Lower lobe of right lung (tissue), 2 donors: ENCODE measurements around the gene SMCHD1. TPM values are rescaled to one million over a fixed set of nuclear protein-coding genes. Genes with fewer than 3 reads are reported as not detected.

Source experiments
- ATAC-seq, 2 donors: fragments of 200-7000 bp; cut with Tn5 transposase; one replicate each; pipeline ENCODE4 v1.9.1; 2020 to 2022; ENCODE audit warnings: mild to moderate bottlenecking in 2 of 2, moderate library complexity in 2 of 2
- DNase-seq: peaks from one replicate; pipeline ENCODE4 v3.0.0-alpha.2; 2020
- H3K27ac ChIP-seq: fragments of 200-600 bp; one replicate; pipeline ENCODE4 v1.8.0; 2022
- H3K27me3 ChIP-seq: fragments of 200-600 bp; one replicate; pipeline ENCODE4 v1.8.0; 2022; ENCODE audit warnings: low read depth
- H3K36me3 ChIP-seq: fragments of 200-600 bp; one replicate; pipeline ENCODE4 v1.8.0; 2022; ENCODE audit warnings: mild to moderate bottlenecking
- H3K4me1 ChIP-seq: fragments of 200-600 bp; one replicate; pipeline ENCODE4 v1.8.0; 2022
- H3K4me3 ChIP-seq: fragments of 200-600 bp; one replicate; pipeline ENCODE4 v1.8.0; 2022; ENCODE audit warnings: mild to moderate bottlenecking
- H3K9me3 ChIP-seq: fragments of 200-600 bp; one replicate; pipeline ENCODE4 v1.8.0; 2022
- CTCF ChIP-seq: fragments of 200-600 bp; IDR thresholded peaks from one replicate; pipeline ENCODE4 v1.8.0; 2022; ENCODE audit warnings: antibody characterized with exemption, mild to moderate bottlenecking
- intact Hi-C: fragments of 100-400 bp; cut with DNase I; formaldehyde crosslinking; loops from one replicate; pipeline ENCODE4 v1.11.0; 2022
- total RNA-seq: library from RNA; stranded (reverse); fragmentation: NEBNext Ultra II Directional; extraction: Animal tissue kit (Norgen Biotek cat#: 25700); gene quantifications from one replicate; pipeline ENCODE4 v1.2.1, GENCODE V29; 2021
- donor health status: DM: no; HTN: yes; CAD: no; lungs with severe emphysema.

The SMCHD1 gene
- total RNA-seq, 1 donor from 2014 or later, result 55.9 TPM

GRCh38 chr18:2651981-2652380, 3.5 kb upstream of the SMCHD1 start:
- TF ChIP-seq CTCF, result no peak
- ATAC-seq, result no peak
- H3K27ac ChIP-seq, result no peak overlapping the region
- H3K9me3 ChIP-seq, result no peaks in the 10 kb centered on the region
- DNase-seq, result no peak
- H3K27me3 ChIP-seq, result no peaks in the 10 kb centered on the region
- no peaks in the 10 kb centered on the region for H3K36me3 ChIP-seq
- peaks cover 10% of the 10 kb centered on the region for H3K4me1 ChIP-seq
- H3K4me3 ChIP-seq, result no peak overlapping the region
- intact Hi-C loops, result no loop called here

- Histone ChIP-seq H3K27me3 (no peaks in the 10 kb centered on the region), H3K9me3 (no peaks in the 10 kb centered on the region), H3K4me3 (no peak overlapping the region), H3K4me1 (peaks cover 25% of the 10 kb centered on the region), H3K36me3 (no peaks in the 10 kb centered on the region), H3K27ac (no peak overlapping the region)
- no peak for TF ChIP-seq CTCF
- no peak for ATAC-seq
- intact Hi-C loops, result no loop called here
- no peak for DNase-seq
Observed at GRCh38 chr18:2653467-2653866, 2.1 kb upstream of the SMCHD1 start.

GRCh38 chr18:2654169-2654927, 1.2 kb upstream of the SMCHD1 start:
- Histone ChIP-seq H3K4me3 (peak overlapping the region; percentile 96), H3K27me3 (no peaks in the 10 kb centered on the region), H3K36me3 (no peaks in the 10 kb centered on the region), H3K9me3 (no peaks in the 10 kb centered on the region), H3K4me1 (peaks cover 34% of the 10 kb centered on the region), H3K27ac (peak overlapping the region; percentile 98)
- ATAC-seq, result no peak
- no peak for DNase-seq
- no peak for TF ChIP-seq CTCF
- intact Hi-C loops, result no loop called here

- ATAC-seq, result peak; percentile 55 to 67
- Histone ChIP-seq H3K9me3 (no peaks in the 10 kb centered on the region), H3K27me3 (no peaks in the 10 kb centered on the region), H3K4me3 (peak overlapping the region; percentile 96), H3K27ac (peak overlapping the region; percentile 98), H3K36me3 (no peaks in the 10 kb centered on the region), H3K4me1 (peaks cover 39% of the 10 kb centered on the region)
- intact Hi-C loops, result no loop called here
- TF ChIP-seq CTCF, result no peak
- DNase-seq, result no peak
Observed at GRCh38 chr18:2654928-2655177, 673 bp upstream of the SMCHD1 start.

- DNase-seq (peak; percentile 75), ATAC-seq (peak in 1 of 2 donors; percentile 43)
- no peak for TF ChIP-seq CTCF
- H3K4me3 ChIP-seq, result peak overlapping the region; percentile 96
- intact Hi-C loops, result no loop called here
- peak overlapping the region; percentile 98 for H3K27ac ChIP-seq
- peaks cover 41% of the 10 kb centered on the region for H3K4me1 ChIP-seq
- no peaks in the 10 kb centered on the region for H3K36me3 ChIP-seq
- H3K9me3 ChIP-seq, result no peaks in the 10 kb centered on the region
- H3K27me3 ChIP-seq, result no peaks in the 10 kb centered on the region
Observed at GRCh38 chr18:2655954-2656236, 369 bp downstream of the SMCHD1 start.
